GM12892 (cell line): ENCODE data around the gene NEK10.

ENCODE experiments used
- POLR2AphosphoS5 ChIP-seq: IDR thresholded peaks from 2 replicates; pipeline ENCODE4 v1.6.1; 2011; ENCODE audit warnings: low read depth, low read length, control low read depth
- TAF1 ChIP-seq: IDR thresholded peaks from 2 replicates; pipeline ENCODE4 v1.6.1; 2011; ENCODE audit warnings: low read depth, mild to moderate bottlenecking, control low read depth, low read length, borderline replicate concordance

DNA sequence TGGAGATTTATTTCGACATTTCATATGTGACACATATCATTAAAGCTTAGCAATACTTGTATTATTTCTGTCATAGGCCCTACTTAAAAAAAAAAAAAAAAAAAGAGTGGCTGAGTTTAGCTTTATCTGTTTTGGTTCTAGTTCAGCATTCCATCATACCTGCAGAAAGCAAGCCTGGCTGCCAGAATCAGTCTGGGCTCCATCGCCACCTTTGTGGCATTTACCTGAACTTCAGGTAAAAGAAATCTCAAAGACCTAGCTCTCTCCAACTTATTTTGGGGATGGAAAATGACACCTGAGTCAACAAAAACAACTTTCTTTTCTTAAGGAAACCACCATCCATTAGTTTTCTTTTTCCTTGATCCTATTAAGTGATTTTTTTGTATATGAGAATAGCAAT, 82.1 kb downstream of the NEK10 start:
- no peak for TF ChIP-seq POLR2AphosphoS5
- TF ChIP-seq TAF1 = no peak
